Mesothelial cell of epicardium (in vitro differentiated cells): ENCODE data around the gene SMIM14. TPM values are rescaled to one million over a fixed set of nuclear protein-coding genes. Genes with fewer than 3 reads are reported as not detected.
"Not testable (repeated sequence)": the region's sequence is repeated elsewhere in the genome, so short reads cannot be mapped to it uniquely, and the experiment has no call there.

Source experiments
- DNase-seq, 2 experiments: peaks; one replicate each; pipeline ENCODE4 v3.0.0; 2021; ENCODE audit warnings: low spot score in 2 of 2; ENCODE audit not compliant: unreplicated experiment in 2 of 2
- H3K27ac Mint-ChIP-seq: 2 replicates; pipeline ENCODE4 v1.8.0; 2021; ENCODE audit warnings: mixed read lengths
- H3K27me3 Mint-ChIP-seq: 2 replicates; pipeline ENCODE4 v1.8.0; 2021; ENCODE audit warnings: low read depth, mixed read lengths
- H3K36me3 Mint-ChIP-seq: 2 replicates; pipeline ENCODE4 v1.8.0; 2021; ENCODE audit warnings: mixed read lengths
- H3K4me1 Mint-ChIP-seq: 2 replicates; pipeline ENCODE4 v1.8.0; 2021; ENCODE audit warnings: mixed read lengths
- H3K4me3 Mint-ChIP-seq: 2 replicates; pipeline ENCODE4 v1.8.0; 2021; ENCODE audit warnings: mild to moderate bottlenecking, moderate library complexity, mixed read lengths
- H3K9me3 Mint-ChIP-seq: 2 replicates; pipeline ENCODE4 v1.8.0; 2021; ENCODE audit warnings: mixed read lengths
- CTCF ChIP-seq: fragments of 200-600 bp; sonication (generic); IDR thresholded peaks from one replicate; pipeline ENCODE4 v1.5.0; 2021; ENCODE audit warnings: antibody characterized with exemption; ENCODE audit not compliant: unreplicated experiment
- total RNA-seq: library from RNA; stranded (reverse); gene quantifications from 3 replicates; pipeline ENCODE4 v1.2.1, GENCODE V29; 2021

The SMIM14 gene
- total RNA-seq, 1 donor from 2014 or later = 15.9 TPM

GRCh38 chr4:39514888-39515401 is 123.7 kb downstream of the SMIM14 start:
- Mint-ChIP-seq H3K27me3 (no peaks in the 10 kb centered on the region), H3K4me3 (no peak overlapping the region), H3K9me3 (no peaks in the 10 kb centered on the region), H3K4me1 (no peaks in the 10 kb centered on the region), H3K27ac (no peak overlapping the region), H3K36me3 (peaks cover 27% of the 10 kb centered on the region)
- TF ChIP-seq CTCF = no peak
- DNase-seq = no peak

- not testable (repeated sequence) for H3K4me1 Mint-ChIP-seq
Measured at GRCh38 chr4:39514266-39514665, 124.4 kb downstream of the SMIM14 start.

DNA sequence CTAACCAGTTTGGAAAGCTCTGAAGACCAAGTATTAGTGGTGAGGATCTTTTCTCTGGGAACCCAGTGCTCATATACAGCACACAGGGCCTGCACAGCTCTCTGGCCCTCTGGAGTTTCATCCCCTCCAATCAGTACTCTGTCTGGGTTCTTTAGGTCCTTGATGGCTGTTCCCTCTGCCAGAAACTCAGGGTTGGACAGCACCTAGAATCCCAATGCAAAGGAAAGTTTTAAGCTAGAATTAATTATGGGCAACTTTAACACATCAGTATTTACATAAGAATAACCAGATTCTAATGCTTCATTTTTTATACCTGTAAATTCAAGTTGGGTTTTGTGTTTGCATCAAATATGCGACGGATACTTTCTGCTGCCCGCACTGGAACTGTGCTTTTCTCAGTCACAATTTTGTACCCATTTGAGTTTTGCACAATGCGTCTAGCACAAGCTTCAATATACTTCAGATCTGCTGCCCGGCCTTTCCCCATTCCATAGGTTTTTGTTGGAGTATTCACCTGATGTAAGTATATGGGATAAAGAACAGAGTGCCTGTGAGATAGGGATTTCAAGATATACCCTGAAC is 128.2 kb downstream of the SMIM14 start:
- TF ChIP-seq CTCF = no peak
- Mint-ChIP-seq H3K9me3 (no peaks in the 10 kb centered on the region), H3K4me1 (no peaks in the 10 kb centered on the region), H3K4me3 (no peak overlapping the region), H3K36me3 (peaks cover 45% of the 10 kb centered on the region), H3K27me3 (no peaks in the 10 kb centered on the region), H3K27ac (no peak overlapping the region)
- no peak for DNase-seq

More at GRCh38 chr4:39514266-39514665, 124.4 kb downstream of the SMIM14 start:
- H3K36me3 Mint-ChIP-seq = peaks cover 32% of the 10 kb centered on the region
- not testable (repeated sequence) for DNase-seq, H3K27me3 Mint-ChIP-seq, H3K9me3 Mint-ChIP-seq, H3K4me3 Mint-ChIP-seq, H3K27ac Mint-ChIP-seq

GRCh38 chr4:39505581-39505980 is 133.1 kb downstream of the SMIM14 start:
- DNase-seq = no peak
- no peak for TF ChIP-seq CTCF
- Mint-ChIP-seq H3K9me3 (no peaks in the 10 kb centered on the region), H3K36me3 (peaks cover 56% of the 10 kb centered on the region), H3K4me1 (no peaks in the 10 kb centered on the region), H3K4me3 (no peak overlapping the region), H3K27ac (no peak overlapping the region), H3K27me3 (no peaks in the 10 kb centered on the region)

GRCh38 chr4:39504538-39504937 is 134.1 kb downstream of the SMIM14 start:
- no peak overlapping the region for H3K4me3 Mint-ChIP-seq
- TF ChIP-seq CTCF = no peak
- no peaks in the 10 kb centered on the region for H3K4me1 Mint-ChIP-seq
- no peak for DNase-seq
- H3K27me3 Mint-ChIP-seq = no peaks in the 10 kb centered on the region
- H3K36me3 Mint-ChIP-seq = peaks cover 54% of the 10 kb centered on the region
- H3K27ac Mint-ChIP-seq = no peak overlapping the region
- no peaks in the 10 kb centered on the region for H3K9me3 Mint-ChIP-seq

- not testable (repeated sequence) for H3K27ac Mint-ChIP-seq, DNase-seq, H3K9me3 Mint-ChIP-seq, H3K4me3 Mint-ChIP-seq, H3K4me1 Mint-ChIP-seq, H3K27me3 Mint-ChIP-seq
- H3K36me3 Mint-ChIP-seq = peaks cover 44% of the 10 kb centered on the region
Measured at GRCh38 chr4:39502664-39503035, 136.0 kb downstream of the SMIM14 start.
